Measurements from ENCODE around the gene HMBS.

DNA sequence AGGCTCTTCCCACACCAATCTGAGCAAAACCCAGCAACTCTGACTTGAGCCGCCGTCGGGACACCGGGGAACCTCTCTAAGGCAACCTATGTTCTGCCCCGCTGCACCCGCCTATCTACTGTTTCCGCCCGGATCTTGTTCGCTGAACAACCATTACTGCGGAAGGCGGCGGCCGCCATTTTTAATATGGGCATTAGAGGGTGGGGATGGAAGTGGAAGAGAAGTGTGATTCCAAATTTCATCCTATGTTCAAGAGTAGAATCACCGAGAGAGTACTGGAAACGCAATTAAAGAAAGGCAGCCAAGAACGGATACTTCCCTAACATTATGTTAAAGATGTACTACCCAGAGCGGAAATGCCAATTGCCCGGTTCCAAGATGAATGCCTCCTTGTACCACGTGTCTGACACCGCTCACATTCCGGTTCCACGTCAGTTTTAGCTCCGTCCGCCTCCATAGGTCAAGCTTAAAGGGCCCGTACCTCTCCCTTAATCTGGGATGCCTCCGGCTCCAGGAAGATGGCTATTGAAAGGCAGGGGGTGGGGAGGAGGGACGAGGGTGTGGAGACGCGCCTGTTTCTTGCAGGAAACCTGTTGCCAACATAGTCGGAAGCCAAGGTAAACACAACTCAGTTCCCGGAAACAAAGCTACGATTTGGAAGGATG, 17.2 kb downstream of the HMBS start, which contains the start of gene DPAGT1:
- TF ChIP-seq POLR2A (IDR thresholded peaks at IDR 0.05; ENCODE audit: low read depth, low read length) (no peak), POLR2AphosphoS5 (IDR thresholded peaks at IDR 0.05; ENCODE audit: low read depth, low read length) (no peak), TAF1 (IDR thresholded peaks at IDR 0.05; ENCODE audit: borderline replicate concordance, low read depth, low read length) (peak; percentile 86)
